Rectal smooth muscle tissue (tissue), 1 donor: Measurements from ENCODE around the gene TNK1.

ENCODE experiments used
- H3K27ac ChIP-seq: one replicate; pipeline ENCODE4 v1.7.0; 2013; ENCODE audit warnings: low read depth, low read length, inconsistent platforms
- H3K27me3 ChIP-seq: one replicate; pipeline ENCODE4 v1.7.0; 2013; ENCODE audit warnings: low read length; ENCODE audit not compliant: control insufficient read depth, insufficient read depth
- H3K36me3 ChIP-seq: one replicate; pipeline ENCODE4 v1.7.0; 2013; ENCODE audit warnings: low read length; ENCODE audit not compliant: control insufficient read depth, insufficient read depth
- H3K4me1 ChIP-seq: one replicate; pipeline ENCODE4 v1.7.0; 2013; ENCODE audit warnings: low read length; ENCODE audit not compliant: control insufficient read depth, insufficient read depth
- H3K4me3 ChIP-seq: one replicate; pipeline ENCODE4 v1.7.0; 2013; ENCODE audit warnings: low read length
- H3K9ac ChIP-seq: one replicate; pipeline ENCODE4 v1.7.0; 2013; ENCODE audit warnings: low read length

The TNK1 gene

GRCh38 chr17:7383742-7384488 is 3.0 kb downstream of the TNK1 start:
- Histone ChIP-seq H3K4me3 (peak overlapping the region; percentile 49), H3K36me3 (peaks cover under 1% of the 10 kb centered on the region), H3K9ac (no peak overlapping the region), H3K27ac (no peak overlapping the region), H3K27me3 (no peaks in the 10 kb centered on the region), H3K4me1 (peaks cover 13% of the 10 kb centered on the region)

GRCh38 chr17:7384489-7385081 is 3.7 kb downstream of the TNK1 start:
- H3K4me3 ChIP-seq = peak overlapping the region; percentile 49
- peaks cover 5% of the 10 kb centered on the region for H3K36me3 ChIP-seq
- H3K9ac ChIP-seq = no peak overlapping the region
- H3K4me1 ChIP-seq = peaks cover 13% of the 10 kb centered on the region
- no peak overlapping the region for H3K27ac ChIP-seq
- no peaks in the 10 kb centered on the region for H3K27me3 ChIP-seq

GRCh38 chr17:7388856-7389255 is 8.0 kb downstream of the TNK1 start:
- no peak overlapping the region for H3K9ac ChIP-seq
- H3K4me1 ChIP-seq = peaks cover under 1% of the 10 kb centered on the region
- peaks cover 10% of the 10 kb centered on the region for H3K36me3 ChIP-seq
- no peaks in the 10 kb centered on the region for H3K27me3 ChIP-seq
- H3K27ac ChIP-seq = no peak overlapping the region
- H3K4me3 ChIP-seq = no peak overlapping the region

GRCh38 chr17:7389924-7390910 is 9.3 kb downstream of the TNK1 start:
- H3K9ac ChIP-seq = no peak overlapping the region
- no peak overlapping the region for H3K27ac ChIP-seq
- no peaks in the 10 kb centered on the region for H3K27me3 ChIP-seq
- H3K4me1 ChIP-seq = no peaks in the 10 kb centered on the region
- peaks cover 10% of the 10 kb centered on the region for H3K36me3 ChIP-seq
- no peak overlapping the region for H3K4me3 ChIP-seq

- Histone ChIP-seq H3K4me1 (no peaks in the 10 kb centered on the region), H3K4me3 (no peak overlapping the region), H3K27me3 (no peaks in the 10 kb centered on the region), H3K36me3 (peaks cover 10% of the 10 kb centered on the region), H3K9ac (no peak overlapping the region), H3K27ac (no peak overlapping the region)
Observed at GRCh38 chr17:7391307-7391706, 10.4 kb downstream of the TNK1 start.

GRCh38 chr17:7392696-7393612 is 12.1 kb downstream of the TNK1 start:
- Histone ChIP-seq H3K27me3 (no peaks in the 10 kb centered on the region), H3K27ac (no peak overlapping the region)

GRCh38 chr17:7393613-7394451 is 12.9 kb downstream of the TNK1 start:
- Histone ChIP-seq H3K4me3 (peak overlapping the region; percentile 83), H3K36me3 (peaks cover 10% of the 10 kb centered on the region), H3K27ac (peak overlapping the region; percentile 86), H3K9ac (peak overlapping the region; percentile 54), H3K27me3 (no peaks in the 10 kb centered on the region), H3K4me1 (no peaks in the 10 kb centered on the region)

More at GRCh38 chr17:7392696-7393612, 12.1 kb downstream of the TNK1 start:
- H3K9ac ChIP-seq = no peak overlapping the region
- H3K4me3 ChIP-seq = peak overlapping the region; percentile 83
- H3K4me1 ChIP-seq = no peaks in the 10 kb centered on the region
- peaks cover 10% of the 10 kb centered on the region for H3K36me3 ChIP-seq

- Histone ChIP-seq H3K4me3 (peak within 1 kb of the TSS; percentile 83), H3K27me3 (no peaks in the 10 kb centered on the region), H3K27ac (peak within 1 kb of the TSS; percentile 86), H3K36me3 (peaks cover 5% of the 10 kb centered on the region), H3K9ac (peak within 1 kb of the TSS; percentile 88), H3K4me1 (no peaks in the 10 kb centered on the region)
Observed at GRCh38 chr17:7394452-7395191, 13.7 kb downstream of the TNK1 start, which contains the start of gene PLSCR3. TSS of gene PLSCR3 (minus strand) at chr17:7394525. CDS start at chr17:7394110, 415 bp downstream.

- H3K36me3 ChIP-seq = peaks cover 3% of the 10 kb centered on the region
- H3K27me3 ChIP-seq = no peaks in the 10 kb centered on the region
- H3K4me1 ChIP-seq = no peaks in the 10 kb centered on the region
- H3K4me3 ChIP-seq = no peak overlapping the region
- H3K9ac ChIP-seq = no peak overlapping the region
- H3K27ac ChIP-seq = no peak overlapping the region
Observed at GRCh38 chr17:7396147-7396546, 15.3 kb downstream of the TNK1 start.

GRCh38 chr17:7398612-7399011 is 17.7 kb downstream of the TNK1 start:
- Histone ChIP-seq H3K9ac (no peak overlapping the region), H3K27ac (no peak overlapping the region), H3K36me3 (no peaks in the 10 kb centered on the region), H3K4me1 (peaks cover 7% of the 10 kb centered on the region), H3K27me3 (no peaks in the 10 kb centered on the region), H3K4me3 (no peak overlapping the region)
